ENCODE results near the gene CDH1.

CDH1 gene

GRCh38 chr16:68883685-68884084 is 146.6 kb downstream of the CDH1 start:
- TF ChIP-seq CTCF (IDR thresholded peaks at IDR 0.05; ENCODE audit: insufficient read depth, low read length, poor library complexity, severe bottlenecking): no peak
- no peak overlapping the region for H3K4me3 ChIP-seq (replicated peaks; ENCODE audit: low read depth, low read length)
- no peak for DNase-seq (ENCODE audit: extremely low read depth, insufficient read length)
- H3K36me3 ChIP-seq (ENCODE audit: control insufficient read depth, insufficient read depth, low read length): peaks cover 1% of the 10 kb centered on the region; the same call in 1 of the 2 replicates
- H3K27me3 ChIP-seq (replicated peaks; ENCODE audit: control insufficient read depth, insufficient read depth, low read length): no peaks in the 10 kb centered on the region

- H3K27me3 ChIP-seq (replicated peaks; ENCODE audit: control insufficient read depth, insufficient read depth, low read length): no peaks in the 10 kb centered on the region
- TF ChIP-seq CTCF (IDR thresholded peaks at IDR 0.05; ENCODE audit: insufficient read depth, low read length, poor library complexity, severe bottlenecking): no peak
- no peak for DNase-seq (ENCODE audit: extremely low read depth, insufficient read length)
- H3K36me3 ChIP-seq (ENCODE audit: control insufficient read depth, insufficient read depth, low read length): no peaks in the 10 kb centered on the region; the same call in 1 of the 2 replicates
- no peak overlapping the region for H3K4me3 ChIP-seq (replicated peaks; ENCODE audit: low read depth, low read length)
Observed at GRCh38 chr16:68884401-68884800, 147.3 kb downstream of the CDH1 start.
